NCI-H345 treated with DMSO at 0.1 percent for 48 hours (cell line): ENCODE data around the gene KRTAP9-3.
"Not testable (repeated sequence)": the region's sequence is repeated elsewhere in the genome, so short reads cannot be mapped to it uniquely, and the experiment has no call there.

Source experiments
- DNase-seq: peaks from one replicate; lab custom pipeline; 2025; ENCODE audit not compliant: unreplicated experiment; lab: John Stamatoyannopoulos, UW

The KRTAP9-3 gene, protein sequence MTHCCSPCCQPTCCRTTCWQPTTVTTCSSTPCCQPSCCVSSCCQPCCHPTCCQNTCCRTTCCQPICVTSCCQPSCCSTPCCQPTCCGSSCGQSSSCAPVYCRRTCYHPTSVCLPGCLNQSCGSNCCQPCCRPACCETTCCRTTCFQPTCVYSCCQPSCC

DNA sequence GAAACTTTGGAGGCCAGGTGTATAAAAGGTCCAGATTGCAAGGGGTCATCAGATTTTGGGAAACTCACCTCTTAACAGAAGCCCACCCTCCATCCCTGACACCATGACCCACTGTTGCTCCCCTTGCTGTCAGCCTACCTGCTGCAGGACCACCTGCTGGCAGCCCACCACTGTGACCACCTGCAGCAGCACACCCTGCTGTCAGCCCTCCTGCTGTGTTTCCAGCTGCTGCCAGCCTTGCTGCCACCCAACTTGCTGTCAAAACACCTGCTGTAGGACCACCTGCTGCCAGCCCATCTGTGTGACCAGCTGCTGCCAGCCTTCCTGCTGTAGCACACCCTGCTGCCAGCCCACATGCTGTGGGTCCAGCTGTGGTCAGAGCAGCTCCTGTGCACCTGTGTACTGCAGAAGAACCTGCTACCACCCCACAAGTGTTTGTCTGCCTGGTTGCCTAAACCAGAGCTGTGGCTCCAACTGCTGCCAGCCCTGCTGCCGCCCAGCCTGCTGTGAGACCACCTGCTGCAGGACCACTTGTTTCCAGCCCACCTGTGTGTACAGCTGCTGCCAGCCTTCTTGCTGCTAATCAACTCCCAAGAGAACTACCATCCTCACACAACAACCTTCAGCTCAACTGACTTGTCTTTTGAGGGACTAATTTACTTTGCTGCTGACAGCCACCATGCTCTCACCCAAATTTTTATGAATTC, at the start of gene KRTAP9-3:
Gene KRTAP9-3, plus strand, starts transcription at position 51 of the 707 bp plus-strand sequence. Its CDS starts 53 bp downstream, at position 104.
- DNase-seq, result not testable (repeated sequence)

- DNase-seq, result no peak
Measured at GRCh38 chr17:41184480-41184961, 47.7 kb upstream of the KRTAP9-3 start, which contains the start of gene KRTAP4-1. Gene KRTAP4-1, minus strand, starts transcription at chr17:41184911. Its CDS starts 57 bp downstream, at chr17:41184854.

DNA sequence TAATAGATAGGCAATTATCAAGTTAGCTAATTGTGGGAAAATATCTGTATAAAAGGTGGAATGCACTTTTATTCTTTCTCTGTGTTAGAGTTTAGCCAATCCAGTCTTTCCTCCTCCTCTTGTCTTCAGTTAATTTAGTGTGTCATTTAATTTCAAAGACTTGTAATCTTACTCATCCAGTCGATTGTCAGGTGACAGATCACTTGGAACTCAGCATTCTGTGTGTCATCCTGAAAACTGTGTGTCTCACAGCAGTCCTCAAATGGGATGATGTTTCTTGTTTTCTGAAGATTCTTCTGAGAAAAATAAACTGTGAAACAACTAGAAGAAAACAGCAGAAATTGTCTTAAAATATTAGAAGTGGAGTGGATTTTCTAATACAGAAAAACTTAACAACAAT, 47.2 kb upstream of the KRTAP9-3 start:
- no peak for DNase-seq

DNA sequence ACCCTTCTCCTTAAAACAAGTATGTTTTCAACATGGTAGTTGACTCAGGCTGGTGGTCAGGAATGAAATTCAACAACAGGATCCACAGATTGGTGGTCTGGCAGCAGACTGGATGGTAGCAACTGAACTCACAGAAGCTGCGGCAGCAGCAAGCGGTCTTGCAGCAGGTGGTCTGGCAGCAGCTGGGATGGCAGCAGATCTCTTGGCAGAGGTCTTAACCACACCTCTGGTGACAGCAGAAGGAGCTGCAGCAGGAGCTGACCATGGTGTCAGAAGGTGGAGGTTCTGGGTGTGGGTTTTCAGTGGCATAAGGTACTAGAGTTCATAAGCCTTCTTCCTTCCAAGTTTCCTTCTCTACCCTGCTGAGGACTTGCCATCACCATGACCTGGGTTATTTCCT, 45.4 kb upstream of the KRTAP9-3 start:
- no peak for DNase-seq

- not testable (repeated sequence) for DNase-seq
Measured at GRCh38 chr17:41189837-41190318, 42.4 kb upstream of the KRTAP9-3 start, which contains the start of gene KRTAP9-1. Gene KRTAP9-1, plus strand, starts transcription at chr17:41189887. Its CDS starts 0 bp downstream, at chr17:41189887.

DNA sequence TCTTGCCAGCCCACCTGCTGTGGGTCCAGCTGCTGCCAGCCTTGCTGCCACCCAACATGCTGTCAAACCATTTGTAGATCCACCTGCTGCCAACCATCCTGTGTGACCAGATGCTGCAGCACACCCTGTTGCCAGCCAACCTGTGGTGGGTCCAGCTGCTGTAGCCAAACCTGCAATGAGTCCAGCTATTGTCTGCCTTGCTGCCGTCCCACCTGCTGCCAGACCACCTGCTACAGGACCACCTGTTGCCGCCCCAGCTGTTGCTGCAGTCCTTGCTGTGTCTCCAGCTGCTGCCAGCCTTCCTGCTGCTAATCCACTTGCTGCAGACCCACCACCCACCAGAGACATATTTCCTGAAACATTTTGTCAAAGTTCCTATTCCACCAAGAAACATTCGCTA, 41.9 kb upstream of the KRTAP9-3 start:
- no peak for DNase-seq

DNA sequence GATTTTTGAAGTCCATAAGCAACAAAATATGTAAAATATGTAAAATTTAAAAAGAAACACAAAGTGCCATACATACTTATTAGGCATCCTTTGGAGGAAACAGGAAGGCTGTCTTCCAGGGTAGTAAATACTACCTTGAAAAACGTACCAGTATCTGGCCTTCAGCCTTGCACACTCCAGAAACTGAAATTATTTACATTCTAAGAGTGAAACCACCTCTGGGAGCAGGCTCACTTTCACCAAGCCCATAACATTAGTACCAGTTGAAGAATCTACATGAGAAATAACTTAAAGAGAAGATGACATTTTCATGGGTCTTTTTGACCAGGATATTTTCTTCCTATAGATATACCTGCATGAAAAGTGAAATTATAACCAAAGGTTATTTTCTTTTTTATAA, 36.2 kb upstream of the KRTAP9-3 start:
- DNase-seq, result no peak

GRCh38 chr17:41199421-41200078, 32.7 kb upstream of the KRTAP9-3 start:
- no peak for DNase-seq

- DNase-seq, result peak; percentile 34
Measured at GRCh38 chr17:41211845-41212466, 20.3 kb upstream of the KRTAP9-3 start.

GRCh38 chr17:41212524-41213169, 19.6 kb upstream of the KRTAP9-3 start:
- peak; percentile 40 for DNase-seq

GRCh38 chr17:41215681-41216080, 16.6 kb upstream of the KRTAP9-3 start:
- no peak for DNase-seq

- DNase-seq, result no peak
Measured at GRCh38 chr17:41223821-41224220, 8.4 kb upstream of the KRTAP9-3 start.

GRCh38 chr17:41226051-41226450, 6.2 kb upstream of the KRTAP9-3 start:
- no peak for DNase-seq

DNA sequence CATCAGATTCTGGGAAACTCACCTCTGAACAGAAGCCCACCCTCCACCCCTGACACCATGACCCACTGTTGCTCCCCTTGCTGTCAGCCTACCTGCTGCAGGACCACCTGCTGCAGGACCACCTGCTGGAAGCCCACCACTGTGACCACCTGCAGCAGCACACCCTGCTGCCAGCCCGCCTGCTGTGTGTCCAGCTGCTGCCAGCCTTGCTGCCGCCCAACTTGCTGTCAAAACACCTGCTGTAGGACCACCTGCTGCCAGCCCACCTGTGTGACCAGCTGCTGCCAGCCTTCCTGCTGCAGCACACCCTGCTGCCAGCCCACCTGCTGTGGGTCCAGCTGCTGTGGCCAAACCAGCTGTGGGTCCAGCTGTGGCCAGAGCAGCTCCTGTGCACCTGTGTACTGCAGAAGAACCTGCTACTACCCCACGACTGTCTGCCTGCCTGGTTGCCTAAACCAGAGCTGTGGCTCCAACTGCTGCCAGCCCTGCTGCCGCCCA, 5.6 kb upstream of the KRTAP9-3 start, which contains the start of gene KRTAP9-2:
Gene KRTAP9-2, plus strand, starts transcription at position 51 of the 498 bp plus-strand sequence. Its CDS starts 7 bp downstream, at position 58.
- DNase-seq, result not testable (repeated sequence)

DNA sequence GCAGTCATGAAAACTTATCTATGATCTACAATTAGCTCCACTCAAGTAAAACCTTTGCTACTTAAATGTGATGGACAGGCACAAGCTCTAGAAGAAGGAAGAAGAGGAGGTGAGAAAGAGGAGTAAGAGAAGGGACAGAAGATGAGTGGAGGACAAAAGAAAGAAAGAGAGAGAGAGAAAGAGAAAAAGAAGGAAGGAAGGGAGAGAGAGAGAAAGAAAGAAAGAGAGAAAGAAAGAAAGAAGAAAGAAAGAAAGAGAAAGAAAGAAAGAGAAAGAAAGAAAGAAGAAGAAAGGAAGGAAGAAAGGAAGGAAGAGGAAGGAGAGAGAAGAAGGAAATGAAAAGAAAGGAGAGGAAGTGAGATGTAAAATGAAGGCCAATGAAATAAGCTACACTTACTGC, 2.2 kb upstream of the KRTAP9-3 start:
- no peak for DNase-seq

- no peak for DNase-seq
Measured at GRCh38 chr17:41231731-41232130, 518 bp upstream of the KRTAP9-3 start.

DNA sequence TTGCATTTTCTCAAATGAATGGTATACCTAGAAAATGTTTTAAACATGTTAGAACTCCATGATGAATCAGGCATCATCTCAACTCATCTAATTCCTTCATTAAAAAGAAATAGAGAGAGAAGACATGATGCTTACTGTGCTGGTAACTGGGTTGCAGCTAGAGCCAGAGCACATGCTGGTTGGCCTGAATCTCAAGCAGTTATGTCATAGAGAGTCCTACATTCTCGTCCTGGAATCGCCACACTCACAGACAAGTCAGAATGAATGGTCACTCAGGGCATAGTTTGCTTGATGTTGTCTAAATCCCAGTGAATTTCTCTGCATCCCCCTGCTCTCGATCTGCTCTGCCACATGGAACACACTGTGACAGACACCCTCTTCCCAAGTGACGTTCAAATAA, 4.9 kb downstream of the KRTAP9-3 start:
- DNase-seq, result not testable (repeated sequence)

- DNase-seq, result not testable (repeated sequence)
Measured at GRCh38 chr17:41237949-41238437, 5.7 kb downstream of the KRTAP9-3 start, which contains the start of gene KRTAP9-8. Gene KRTAP9-8, plus strand, starts transcription at chr17:41237999. Its CDS starts 53 bp downstream, at chr17:41238052.

DNA sequence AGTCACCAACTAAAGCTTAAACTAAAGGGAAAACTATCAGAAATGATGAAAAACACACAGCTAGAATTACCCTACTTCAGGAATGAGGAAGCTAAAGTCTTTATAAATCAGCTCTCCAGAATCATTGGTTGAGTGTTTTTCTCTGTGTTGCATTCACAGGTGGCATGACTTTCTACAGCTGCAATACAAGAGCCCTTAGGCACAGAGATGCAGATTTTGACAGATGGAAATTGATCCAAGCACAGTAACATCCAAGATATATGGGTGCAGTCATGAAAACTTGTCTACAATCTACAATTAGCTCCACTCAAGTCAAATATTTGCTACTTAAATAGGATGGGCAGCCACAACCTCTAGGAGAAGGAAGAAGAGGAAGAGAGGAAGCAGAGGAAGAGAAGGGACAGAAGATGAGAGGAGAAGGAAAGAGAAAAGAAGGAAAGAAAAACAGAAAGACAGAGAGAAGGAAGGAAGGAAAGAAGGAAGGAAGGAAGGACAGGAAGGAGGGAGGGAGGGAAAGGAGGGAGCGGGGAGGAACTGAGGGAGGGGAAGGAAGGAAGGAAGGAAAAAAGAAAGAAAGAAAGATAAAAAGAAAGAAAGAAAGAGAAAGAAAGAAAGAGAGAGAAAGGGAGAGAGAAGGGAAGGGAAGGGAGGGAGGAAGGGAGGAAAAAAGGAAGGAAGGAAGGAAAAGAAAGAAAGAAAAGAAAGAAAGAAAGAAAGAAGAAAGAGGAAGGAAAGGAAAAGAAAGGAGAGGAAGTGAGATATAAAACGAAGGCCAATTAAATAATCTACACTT, 14.9 kb downstream of the KRTAP9-3 start:
- DNase-seq, result not testable (repeated sequence)
